Brain microvascular endothelial cell (primary cell): ENCODE measurements around the gene A1BG.

Experiments used
- DNase-seq: peaks from one replicate; pipeline ENCODE4 v3.0.0-alpha.2; 2020
- H3K27ac ChIP-seq: fragments of 250-450 bp; sonication (Bioruptor Pico); 2 replicates; pipeline ENCODE4 v1.5.1; 2020; ENCODE audit warnings: mild to moderate bottlenecking, moderate library complexity
- H3K27me3 ChIP-seq: fragments of 250-450 bp; sonication (Bioruptor Pico); replicated peaks from 2 replicates; pipeline ENCODE4 v1.5.1; 2020; ENCODE audit warnings: mild to moderate bottlenecking
- H3K36me3 ChIP-seq: fragments of 250-450 bp; sonication (Bioruptor Pico); replicated peaks from 2 replicates; pipeline ENCODE4 v1.5.1; 2020; ENCODE audit warnings: mild to moderate bottlenecking
- H3K4me3 ChIP-seq: 2 replicates; pipeline ENCODE4 v1.5.1; 2011; ENCODE audit warnings: low read depth, mild to moderate bottlenecking, control low read depth, low read length, moderate library complexity
- in situ Hi-C: cut with HindIII; loops from 2 replicates; pipeline ENCODE4 v1.10.0; 2017; ENCODE audit warnings: low sequenced_read_pairs, low pct_ligation_motif_present
- TF ChIP-seq, protein P1 (sequence below): IDR thresholded peaks from 2 replicates; pipeline ENCODE4 v1.5.1; 2011; ENCODE audit warnings: low read depth, mild to moderate bottlenecking, moderate library complexity, low read length, control low read depth, inconsistent platforms; ENCODE audit errors: missing control alignments

The A1BG gene

DNA sequence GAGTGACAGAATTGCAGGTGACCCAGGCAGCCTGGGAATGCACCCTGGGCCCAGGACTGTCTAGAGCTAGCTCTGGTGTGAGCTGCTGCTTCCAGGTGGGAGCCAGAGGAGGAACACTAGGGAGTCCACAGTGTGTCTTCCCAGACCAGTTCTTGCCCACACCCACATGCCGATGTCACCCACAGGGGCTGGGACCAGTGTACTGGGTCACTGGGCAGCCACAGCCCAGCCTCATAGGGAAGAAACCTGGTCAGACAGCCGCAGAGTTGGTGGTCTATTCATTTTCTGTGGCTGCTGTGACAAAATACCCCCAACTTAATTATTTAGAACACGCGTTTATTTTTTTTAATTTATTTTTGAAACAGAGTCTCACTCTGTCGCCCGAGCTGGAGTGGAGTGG lies 45.3 kb upstream of the A1BG start:
- H3K4me3 ChIP-seq: no peak overlapping the region
- H3K27me3 ChIP-seq: no peaks in the 10 kb centered on the region
- H3K27ac ChIP-seq: no peak overlapping the region
- TF ChIP-seq, protein P1, sequence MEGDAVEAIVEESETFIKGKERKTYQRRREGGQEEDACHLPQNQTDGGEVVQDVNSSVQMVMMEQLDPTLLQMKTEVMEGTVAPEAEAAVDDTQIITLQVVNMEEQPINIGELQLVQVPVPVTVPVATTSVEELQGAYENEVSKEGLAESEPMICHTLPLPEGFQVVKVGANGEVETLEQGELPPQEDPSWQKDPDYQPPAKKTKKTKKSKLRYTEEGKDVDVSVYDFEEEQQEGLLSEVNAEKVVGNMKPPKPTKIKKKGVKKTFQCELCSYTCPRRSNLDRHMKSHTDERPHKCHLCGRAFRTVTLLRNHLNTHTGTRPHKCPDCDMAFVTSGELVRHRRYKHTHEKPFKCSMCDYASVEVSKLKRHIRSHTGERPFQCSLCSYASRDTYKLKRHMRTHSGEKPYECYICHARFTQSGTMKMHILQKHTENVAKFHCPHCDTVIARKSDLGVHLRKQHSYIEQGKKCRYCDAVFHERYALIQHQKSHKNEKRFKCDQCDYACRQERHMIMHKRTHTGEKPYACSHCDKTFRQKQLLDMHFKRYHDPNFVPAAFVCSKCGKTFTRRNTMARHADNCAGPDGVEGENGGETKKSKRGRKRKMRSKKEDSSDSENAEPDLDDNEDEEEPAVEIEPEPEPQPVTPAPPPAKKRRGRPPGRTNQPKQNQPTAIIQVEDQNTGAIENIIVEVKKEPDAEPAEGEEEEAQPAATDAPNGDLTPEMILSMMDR: no peak
- peaks cover 19% of the 10 kb centered on the region for H3K36me3 ChIP-seq
- no peak for DNase-seq
- in situ Hi-C loops: no loop called here

GRCh38 chr19:58398087-58398486 lies 44.8 kb upstream of the A1BG start:
- H3K27ac ChIP-seq: no peak overlapping the region

DNA sequence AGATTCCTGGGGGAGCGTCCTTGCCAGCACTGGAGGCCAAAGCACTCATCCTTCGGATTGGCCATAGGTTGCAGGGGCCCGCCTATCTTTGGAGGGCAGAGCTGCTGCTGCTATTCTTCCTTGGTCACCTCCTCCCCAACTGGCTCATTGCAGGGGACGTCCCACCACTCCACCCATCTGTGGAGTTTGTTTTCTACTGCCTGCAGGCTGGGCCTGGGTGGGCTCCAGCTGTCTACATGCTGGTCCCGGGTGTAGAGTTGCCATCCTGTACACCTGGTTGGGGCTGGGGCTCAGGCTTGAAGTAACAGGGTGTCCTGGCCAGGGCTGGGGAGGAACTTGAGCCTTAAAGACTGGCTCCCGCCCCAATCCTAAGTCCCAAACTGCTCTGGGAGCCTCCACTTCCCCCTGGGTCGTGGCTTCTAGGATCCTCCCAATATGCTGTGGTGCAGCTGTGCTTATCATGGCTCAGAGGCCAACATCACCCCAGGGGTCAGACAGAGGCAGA lies 44.3 kb upstream of the A1BG start:
- no peaks in the 10 kb centered on the region for H3K27me3 ChIP-seq
- no peak overlapping the region for H3K27ac ChIP-seq
- in situ Hi-C loops: no loop called here
- H3K4me3 ChIP-seq: no peak overlapping the region
- no peak for DNase-seq
- H3K36me3 ChIP-seq: peaks cover 28% of the 10 kb centered on the region
- TF ChIP-seq, protein P1: no peak

More at GRCh38 chr19:58398087-58398486, 44.8 kb upstream of the A1BG start:
- H3K36me3 ChIP-seq: peaks cover 23% of the 10 kb centered on the region
- no peak for DNase-seq
- TF ChIP-seq, protein P1: no peak
- H3K27me3 ChIP-seq: no peaks in the 10 kb centered on the region
- H3K4me3 ChIP-seq: no peak overlapping the region
- in situ Hi-C loops: no loop called here

- TF ChIP-seq, protein P1: no peak
- DNase-seq: no peak
- Histone ChIP-seq H3K36me3 (peaks cover 33% of the 10 kb centered on the region), H3K27me3 (no peaks in the 10 kb centered on the region), H3K27ac (no peak overlapping the region), H3K4me3 (no peak overlapping the region)
- in situ Hi-C loops: no loop called here
These were observed 43.6 kb upstream of the A1BG start for GRCh38 chr19:58396691-58397532.

DNA sequence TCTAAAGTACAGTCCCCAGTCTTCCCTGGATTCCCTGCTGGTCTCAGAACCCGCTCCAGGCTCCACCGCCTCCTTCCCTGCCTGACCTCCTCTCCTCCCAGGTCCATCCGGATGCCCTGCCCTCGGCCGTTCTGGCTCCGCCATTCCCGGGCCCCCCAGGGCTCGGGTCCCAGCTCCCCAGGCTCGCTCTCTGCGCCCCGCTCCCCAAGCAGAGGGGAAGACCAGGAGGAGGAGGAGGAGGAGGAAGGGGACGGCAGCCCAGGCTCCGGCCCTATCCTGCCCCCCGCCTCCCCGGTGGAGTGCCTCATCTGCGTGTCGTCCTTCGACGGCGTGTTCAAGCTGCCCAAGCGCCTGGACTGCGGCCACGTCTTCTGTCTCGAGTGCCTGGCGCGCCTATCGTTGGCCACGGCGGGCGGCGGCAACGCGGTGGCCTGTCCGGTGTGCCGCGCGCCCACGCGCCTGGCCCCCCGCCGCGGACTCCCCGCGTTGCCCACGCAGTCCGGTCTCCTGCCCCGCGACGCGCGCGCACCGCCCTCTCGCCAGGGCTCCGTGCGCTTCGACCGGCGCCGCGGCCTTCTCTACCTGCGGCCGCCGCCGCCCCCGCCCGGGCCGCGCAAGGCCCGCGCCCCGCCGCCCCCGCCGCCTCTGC lies 42.8 kb upstream of the A1BG start:
- TF ChIP-seq, protein P1: no peak
- no peak for DNase-seq
- in situ Hi-C loops: no loop called here
- H3K27me3 ChIP-seq: no peaks in the 10 kb centered on the region
- H3K27ac ChIP-seq: no peak overlapping the region
- peaks cover 39% of the 10 kb centered on the region for H3K36me3 ChIP-seq
- peak overlapping the region; percentile 22 for H3K4me3 ChIP-seq
